ENCODE data around the gene DEPDC1. TPM values are rescaled to one million over a fixed set of nuclear protein-coding genes. Genes with fewer than 3 reads are reported as not detected.

The DEPDC1 gene
- total RNA-seq, 2 experiments from 2014 or later, result not detected

DNA sequence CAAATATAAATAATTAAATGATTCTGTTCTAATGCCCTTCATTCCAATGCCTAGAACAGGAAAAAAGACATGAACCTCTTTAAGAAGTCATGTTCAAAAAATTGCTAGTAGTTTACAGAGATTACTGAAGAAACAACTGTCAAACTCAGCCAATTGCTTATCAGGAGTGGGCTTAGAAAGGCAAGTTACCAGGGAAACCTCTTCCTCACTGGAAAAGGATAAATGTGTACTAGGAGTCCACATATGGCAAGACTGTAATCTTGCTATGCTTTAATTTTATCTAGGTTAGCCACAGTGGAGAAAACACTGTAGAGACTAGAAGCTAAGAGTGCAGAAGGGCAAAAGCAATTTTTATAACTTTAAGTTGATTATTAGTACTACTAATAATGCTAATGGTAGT lies 42.1 kb upstream of the DEPDC1 start:
- H3K36me3 Mint-ChIP-seq (ENCODE audit: low read depth), result no peaks in the 10 kb centered on the region
- H3K27ac Mint-ChIP-seq, result no peak overlapping the region
- H3K4me3 ChIP-seq (ENCODE audit: low read length), result no peak overlapping the region
- no peaks in the 10 kb centered on the region for H3K4me1 ChIP-seq (ENCODE audit: insufficient read depth, low read length)
- intact Hi-C loops (cut with DNase I, micrococcal nuclease), result no loop called here
- no peak overlapping the region for H3K27ac ChIP-seq (ENCODE audit: low read depth in 1 of 2, low read length in 2 of 2)
- no peaks in the 10 kb centered on the region for H3K9me3 Mint-ChIP-seq
- H3K36me3 ChIP-seq (ENCODE audit: insufficient read depth, low read length), result no peaks in the 10 kb centered on the region
- H3K27me3 Mint-ChIP-seq, result no peaks in the 10 kb centered on the region
- ChIA-PET CTCF (interaction anchor here (0.7 kb wide), 1 partner anchor 33 kb away, joined by 3 read pairs; no protein-coding TSS in a partner anchor), POLR2A (no interaction called here)
- TF ChIP-seq, protein P1, sequence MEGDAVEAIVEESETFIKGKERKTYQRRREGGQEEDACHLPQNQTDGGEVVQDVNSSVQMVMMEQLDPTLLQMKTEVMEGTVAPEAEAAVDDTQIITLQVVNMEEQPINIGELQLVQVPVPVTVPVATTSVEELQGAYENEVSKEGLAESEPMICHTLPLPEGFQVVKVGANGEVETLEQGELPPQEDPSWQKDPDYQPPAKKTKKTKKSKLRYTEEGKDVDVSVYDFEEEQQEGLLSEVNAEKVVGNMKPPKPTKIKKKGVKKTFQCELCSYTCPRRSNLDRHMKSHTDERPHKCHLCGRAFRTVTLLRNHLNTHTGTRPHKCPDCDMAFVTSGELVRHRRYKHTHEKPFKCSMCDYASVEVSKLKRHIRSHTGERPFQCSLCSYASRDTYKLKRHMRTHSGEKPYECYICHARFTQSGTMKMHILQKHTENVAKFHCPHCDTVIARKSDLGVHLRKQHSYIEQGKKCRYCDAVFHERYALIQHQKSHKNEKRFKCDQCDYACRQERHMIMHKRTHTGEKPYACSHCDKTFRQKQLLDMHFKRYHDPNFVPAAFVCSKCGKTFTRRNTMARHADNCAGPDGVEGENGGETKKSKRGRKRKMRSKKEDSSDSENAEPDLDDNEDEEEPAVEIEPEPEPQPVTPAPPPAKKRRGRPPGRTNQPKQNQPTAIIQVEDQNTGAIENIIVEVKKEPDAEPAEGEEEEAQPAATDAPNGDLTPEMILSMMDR (IDR thresholded peaks at IDR 0.05), result no peak
- no peak for ATAC-seq (ENCODE audit: poor library complexity)
- no peaks in the 10 kb centered on the region for H3K9me3 ChIP-seq (ENCODE audit: control insufficient read depth in 1 of 2, insufficient read depth in 1 of 2, low read length in 2 of 2)
- H3K27me3 ChIP-seq (ENCODE audit: control insufficient read depth in 1 of 2, insufficient read depth in 2 of 2, low read length in 2 of 2), result no peaks in the 10 kb centered on the region
- no peak overlapping the region for H3K4me3 Mint-ChIP-seq
- no peaks in the 10 kb centered on the region for H3K4me1 Mint-ChIP-seq (ENCODE audit: low read depth)
- DNase-seq, result no peak

DNA sequence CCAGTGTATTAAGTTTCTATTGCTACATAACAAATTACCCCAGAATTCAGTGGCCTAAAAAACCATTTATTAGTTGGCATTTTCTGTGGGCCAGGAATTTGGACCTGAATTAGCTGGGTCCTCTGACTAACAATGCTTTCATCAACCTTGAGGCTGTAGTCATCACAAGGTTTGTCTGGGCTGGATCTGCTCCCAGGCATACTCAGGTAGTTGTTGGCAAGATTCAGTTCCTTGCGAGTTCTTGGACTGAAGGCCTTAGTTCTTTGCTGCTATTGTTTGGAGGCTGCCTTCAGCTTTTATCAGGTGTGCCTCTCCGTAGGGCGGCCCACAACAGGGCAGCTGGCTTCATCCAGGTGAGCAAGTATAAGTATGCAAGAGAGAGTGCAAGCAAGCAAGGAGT lies 31.4 kb upstream of the DEPDC1 start:
- TF ChIP-seq, protein P1 (IDR thresholded peaks at IDR 0.05), result no peak
- intact Hi-C loops (cut with DNase I, micrococcal nuclease), result no loop called here
- peaks cover 4% of the 10 kb centered on the region for H3K9me3 Mint-ChIP-seq
- H3K9me3 ChIP-seq (ENCODE audit: control insufficient read depth in 1 of 2, insufficient read depth in 1 of 2, low read length in 2 of 2), result no peaks in the 10 kb centered on the region
- no peak overlapping the region for H3K4me3 Mint-ChIP-seq
- H3K4me1 Mint-ChIP-seq (ENCODE audit: low read depth), result no peaks in the 10 kb centered on the region
- H3K27me3 Mint-ChIP-seq, result peaks cover 13% of the 10 kb centered on the region
- H3K27ac ChIP-seq (ENCODE audit: low read depth in 1 of 2, low read length in 2 of 2), result no peak overlapping the region
- no peaks in the 10 kb centered on the region for H3K27me3 ChIP-seq (ENCODE audit: control insufficient read depth in 1 of 2, insufficient read depth in 2 of 2, low read length in 2 of 2)
- no peaks in the 10 kb centered on the region for H3K36me3 Mint-ChIP-seq (ENCODE audit: low read depth)
- no peak overlapping the region for H3K27ac Mint-ChIP-seq
- no peaks in the 10 kb centered on the region for H3K36me3 ChIP-seq (ENCODE audit: insufficient read depth, low read length)
- ATAC-seq (ENCODE audit: poor library complexity), result no peak
- H3K4me1 ChIP-seq (ENCODE audit: insufficient read depth, low read length), result no peaks in the 10 kb centered on the region
- POLR2A ChIA-PET, result no interaction called here
- no peak overlapping the region for H3K4me3 ChIP-seq (ENCODE audit: low read length)
- DNase-seq, result no peak
- CTCF ChIA-PET, result interaction anchor here (0.6 kb wide), 1 partner anchor 56 kb away, joined by 3 read pairs; no protein-coding TSS in a partner anchor

DNA sequence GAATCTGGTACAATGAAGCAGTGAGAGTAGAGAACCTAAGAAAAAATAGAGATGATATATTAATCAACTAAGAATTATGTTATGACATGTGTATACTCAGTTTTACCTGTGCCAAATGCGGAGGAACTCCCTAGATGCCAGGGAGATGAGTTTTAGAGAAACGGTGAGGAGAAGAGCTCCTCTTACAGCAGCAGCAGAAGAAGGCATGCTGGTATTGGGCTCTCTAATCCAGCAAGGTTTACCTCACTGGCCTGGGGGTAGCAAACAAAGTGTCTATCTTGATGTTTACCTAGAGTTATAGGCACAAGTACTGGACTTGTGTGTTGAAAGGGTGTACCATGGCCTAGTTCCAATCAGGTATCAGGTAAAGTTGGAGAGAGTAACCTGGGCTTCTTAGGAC lies 28.9 kb upstream of the DEPDC1 start:
- DNase-seq (no peak), ATAC-seq (ENCODE audit: poor library complexity) (no peak)
- Histone ChIP-seq H3K4me3 (ENCODE audit: low read length) (no peak overlapping the region), H3K27me3 (ENCODE audit: control insufficient read depth in 1 of 2, insufficient read depth in 2 of 2, low read length in 2 of 2) (peaks cover 3% of the 10 kb centered on the region in 2 experiments), H3K9me3 (ENCODE audit: control insufficient read depth in 1 of 2, insufficient read depth in 1 of 2, low read length in 2 of 2) (no peaks in the 10 kb centered on the region), H3K4me1 (ENCODE audit: insufficient read depth, low read length) (no peaks in the 10 kb centered on the region), H3K36me3 (ENCODE audit: insufficient read depth, low read length) (no peaks in the 10 kb centered on the region), H3K27ac (ENCODE audit: low read depth in 1 of 2, low read length in 2 of 2) (no peak overlapping the region)
- intact Hi-C loops (cut with DNase I, micrococcal nuclease), result no loop called here
- H3K4me1 Mint-ChIP-seq (ENCODE audit: low read depth), result no peaks in the 10 kb centered on the region
- no peaks in the 10 kb centered on the region for H3K9me3 Mint-ChIP-seq
- peaks cover 8% of the 10 kb centered on the region for H3K27me3 Mint-ChIP-seq
- ChIA-PET POLR2A (no interaction called here), CTCF (no interaction called here)
- H3K36me3 Mint-ChIP-seq (ENCODE audit: low read depth), result no peaks in the 10 kb centered on the region
- H3K27ac Mint-ChIP-seq, result no peak overlapping the region
- no peak overlapping the region for H3K4me3 Mint-ChIP-seq
- TF ChIP-seq, protein P1 (IDR thresholded peaks at IDR 0.05), result no peak

Data from CD4-positive, alpha-beta T cell (primary cell).